ENCODE data around the gene TTC6. TPM values are rescaled to one million over a fixed set of nuclear protein-coding genes. Genes with fewer than 3 reads are reported as not detected.

TTC6 gene
- total and polyA plus RNA-seq, 12 donors = 0.72 TPM; not detected in 11

- peaks cover 2 to 7% of the 10 kb centered on the region in 2 donors for H3K4me1 ChIP-seq (replicated peaks in 1 of 2)
- H3K36me3 ChIP-seq (replicated peaks in 1 of 2) = no peaks in the 10 kb centered on the region
- DNase-seq = no peak
- intact Hi-C loops (cut with DNase I) = no loop called here
- H3K27ac ChIP-seq = no peak overlapping the region
- 24 to 46% (median 33%) methylated on average over 4 of the region's 4 CpGs for WGBS, 4 donors
- H3K4me3 ChIP-seq = no peak overlapping the region
- peaks cover 84% of the 10 kb centered on the region for H3K27me3 ChIP-seq
- no peaks in the 10 kb centered on the region for H3K9me3 ChIP-seq (replicated peaks in 1 of 3)
- TF ChIP-seq POLR2A (IDR thresholded peaks at IDR 0.05) = no peak
- TF ChIP-seq CTCF (IDR thresholded peaks at IDR 0.05) = no peak
Observed at GRCh38 chr14:37600880-37601741, 5.7 kb downstream of the TTC6 start.

GRCh38 chr14:37601865-37602264 is 6.4 kb downstream of the TTC6 start:
- H3K9me3 ChIP-seq (replicated peaks in 1 of 3) = no peaks in the 10 kb centered on the region
- H3K27me3 ChIP-seq = peaks cover 76% of the 10 kb centered on the region
- WGBS, 4 donors = 9 to 10% (median 9%) methylated on average over 21 to 22 of the region's 22 CpGs
- DNase-seq = no peak
- H3K4me3 ChIP-seq = no peak overlapping the region
- TF ChIP-seq POLR2A (IDR thresholded peaks at IDR 0.05) = no peak
- intact Hi-C loops (cut with DNase I) = no loop called here
- no peak overlapping the region for H3K27ac ChIP-seq
- H3K4me1 ChIP-seq (replicated peaks in 1 of 2) = peaks cover 0 to 6% of the 10 kb centered on the region in 2 donors
- H3K36me3 ChIP-seq (replicated peaks in 1 of 2) = no peaks in the 10 kb centered on the region

GRCh38 chr14:37602605-37603453 is 7.4 kb downstream of the TTC6 start:
- TF ChIP-seq POLR2A (IDR thresholded peaks at IDR 0.05) = no peak
- TF ChIP-seq CTCF (IDR thresholded peaks at IDR 0.05) = no peak
- WGBS, 4 donors = 11 to 22% (median 17%) methylated on average over 23 to 24 of the region's 24 CpGs
- Histone ChIP-seq H3K27me3 (peaks cover 66% of the 10 kb centered on the region), H3K36me3 (replicated peaks in 1 of 2) (no peaks in the 10 kb centered on the region), H3K4me1 (replicated peaks in 1 of 2) (peaks cover 0 to 6% of the 10 kb centered on the region in 2 donors), H3K4me3 (no peak overlapping the region), H3K27ac (no peak overlapping the region), H3K9me3 (replicated peaks in 1 of 3) (no peaks in the 10 kb centered on the region)
- no peak for DNase-seq
- intact Hi-C loops (cut with DNase I) = no loop called here

- Histone ChIP-seq H3K36me3 (replicated peaks in 1 of 2) (no peaks in the 10 kb centered on the region), H3K27me3 (peaks cover 57% of the 10 kb centered on the region), H3K4me3 (no peak overlapping the region), H3K27ac (no peak overlapping the region), H3K9me3 (replicated peaks in 1 of 3) (no peaks in the 10 kb centered on the region), H3K4me1 (replicated peaks in 1 of 2) (peaks cover 0 to 6% of the 10 kb centered on the region in 2 donors)
- intact Hi-C loops (cut with DNase I) = no loop called here
- WGBS, 4 donors = 59 to 89% (median 71%) methylated on average over 9 of the region's 9 CpGs
- DNase-seq = no peak
- TF ChIP-seq CTCF (IDR thresholded peaks at IDR 0.05) = no peak
- no peak for TF ChIP-seq POLR2A (IDR thresholded peaks at IDR 0.05)
Observed at GRCh38 chr14:37603688-37604251, 8.3 kb downstream of the TTC6 start.
